HCT116 (cell line): Measurements from ENCODE around the gene EIF4G2. TPM values are rescaled to one million over a fixed set of nuclear protein-coding genes. Genes with fewer than 3 reads are reported as not detected.

Source experiments
- ATAC-seq: fragments of 200-7000 bp; cut with Tn5 transposase; 2 replicates; pipeline ENCODE4 v1.9.1; 2020; ENCODE audit warnings: mild to moderate bottlenecking, moderate library complexity
- BruUV-seq: library from RNA; stranded (reverse); fragments of 400-500 nt; replicated peaks from 2 replicates; lab custom pipeline; 2021; lab: Mats Ljungman, UMichigan
- CTCF ChIA-PET: fragments of 300-600 bp; sonication (Branson Sonifier 250); formaldehyde crosslinking; loops from one replicate; lab custom pipeline; 2021; ENCODE audit warnings: antibody characterized with exemption; lab: Charles Lee
- POLR2A ChIA-PET: fragments of 300-600, 350-600 bp; sonication (Branson Sonifier 250); formaldehyde crosslinking; loops from one replicate; lab custom pipeline; 2021; ENCODE audit warnings: antibody characterized with exemption; lab: Charles Lee
- RAD21 ChIA-PET, 2 experiments: fragments of 300-600 bp; sonication (Branson Sonifier 250); formaldehyde crosslinking; loops; one replicate each; lab custom pipeline; 2023; ENCODE audit warnings: low total read pairs in 2 of 2; ENCODE audit not compliant: uncharacterized antibody in 2 of 2, unreplicated experiment in 2 of 2, low non-redundant PET in 1 of 2; lab: Charles Lee
- DNase-seq: peaks from one replicate; pipeline ENCODE4 v3.0.0-alpha.2; 2010; ENCODE audit warnings: low read depth, low spot score
- H2AFZ ChIP-seq: fragments of 200-600 bp; shearing (Covaris generic), sonication (generic); 2 replicates; pipeline ENCODE4 v1.6.1; 2017; ENCODE audit warnings: low read depth, mixed run types, mixed read lengths, antibody characterized with exemption, low read length; ENCODE audit not compliant: poor library complexity, severe bottlenecking
- H3K27ac ChIP-seq: 2 replicates; pipeline ENCODE4 v1.5.1; 2012; ENCODE audit warnings: low read depth, low read length
- H3K27me3 ChIP-seq: fragments of 200-600 bp; sonication (generic); 2 replicates; pipeline ENCODE4 v1.6.1; 2016; ENCODE audit warnings: mixed run types, low read length, mixed read lengths; ENCODE audit not compliant: insufficient read depth
- H3K36me3 ChIP-seq, 2 experiments: fragments of 200-500 bp in 1 of 2; fragments of 200-600 bp in 1 of 2; sonication (Bioruptor generic) in 1 of 2; sonication (generic) in 1 of 2; 2 replicates each; pipeline versions ENCODE4 v1.5.1 to v1.6.1; 2014 to 2016; ENCODE audit warnings: low read length in 2 of 2, inconsistent platforms in 1 of 2, mixed read lengths in 1 of 2, mixed run types in 1 of 2; ENCODE audit not compliant: insufficient read depth in 2 of 2, control insufficient read depth in 1 of 2
- H3K4me1 ChIP-seq, 2 experiments: fragments of 200-600 bp in 1 of 2; sonication (generic) in 1 of 2; 2 replicates each; pipeline versions ENCODE4 v1.5.1 to v1.6.1; 2012 to 2017; ENCODE audit warnings: low read length in 2 of 2, inconsistent platforms in 1 of 2, mild to moderate bottlenecking in 1 of 2, mixed read lengths in 1 of 2, mixed run types in 1 of 2, moderate library complexity in 1 of 2; ENCODE audit not compliant: insufficient read depth in 2 of 2, control insufficient read depth in 1 of 2
- H3K4me2 ChIP-seq: fragments of 200-600 bp; sonication (generic); 2 replicates; pipeline ENCODE4 v1.6.1; 2017; ENCODE audit warnings: mixed run types, low read length, mixed read lengths
- H3K4me3 ChIP-seq, 2 experiments: fragments of 200-600 bp in 1 of 2; sonication (generic) in 1 of 2; replicated peaks in 1 of 2; 2 replicates each; pipeline ENCODE4 v1.5.1; 2011 to 2016; ENCODE audit warnings: low read length in 2 of 2, control low read depth in 1 of 2, low read depth in 1 of 2, mild to moderate bottlenecking in 1 of 2, mixed read lengths in 1 of 2, mixed run types in 1 of 2
- H3K79me2 ChIP-seq: fragments of 200-600 bp; sonication (generic); 2 replicates; pipeline ENCODE4 v1.6.1; 2017; ENCODE audit warnings: mild to moderate bottlenecking, mixed run types, low read length, moderate library complexity, mixed read lengths; ENCODE audit not compliant: insufficient read depth
- H3K9ac ChIP-seq: fragments of 200-600 bp; sonication (generic); 2 replicates; pipeline ENCODE4 v1.6.1; 2016; ENCODE audit warnings: low read length, mixed read lengths
- H3K9me2 ChIP-seq: fragments of 200-600 bp; sonication (generic), shearing (Covaris generic); 2 replicates; pipeline ENCODE4 v1.6.1; 2017; ENCODE audit warnings: mixed run types, mild to moderate bottlenecking, moderate library complexity; ENCODE audit not compliant: insufficient read depth
- H3K9me3 ChIP-seq, 2 experiments: fragments of 200-500 bp in 1 of 2; fragments of 200-600 bp in 1 of 2; sonication (Bioruptor generic) in 1 of 2; sonication (generic) in 1 of 2; 2 replicates each; pipeline ENCODE4 v1.6.1; 2014 to 2017; ENCODE audit warnings: low read length in 2 of 2, mixed read lengths in 2 of 2, inconsistent platforms in 1 of 2, low read depth in 1 of 2, mild to moderate bottlenecking in 1 of 2, mixed run types in 1 of 2, moderate library complexity in 1 of 2; ENCODE audit not compliant: control insufficient read depth in 1 of 2, insufficient read depth in 1 of 2
- H4K20me1 ChIP-seq: fragments of 200-600 bp; sonication (generic), shearing (Covaris generic); 2 replicates; pipeline ENCODE4 v1.6.1; 2017; ENCODE audit warnings: mixed run types, mild to moderate bottlenecking, moderate library complexity; ENCODE audit not compliant: insufficient read depth
- CEBPB ChIP-seq: IDR thresholded peaks from 2 replicates; pipeline ENCODE4 v1.6.1; 2012; ENCODE audit warnings: low read depth
- CTCF ChIP-seq, 3 experiments: fragments of 200-600 bp in 1 of 3; sonication (generic) in 1 of 3; IDR thresholded peaks in 2 of 3; conservative IDR thresholded peaks in 1 of 3; 2 replicates each; pipeline ENCODE4 v1.5.1; 2012 to 2017; ENCODE audit warnings: low read depth in 2 of 3, low read length in 2 of 3, antibody characterized with exemption in 1 of 3, borderline replicate concordance in 1 of 3, control low read depth in 1 of 3, mild to moderate bottlenecking in 1 of 3, mixed read lengths in 1 of 3, mixed run types in 1 of 3, moderate library complexity in 1 of 3; ENCODE audit not compliant: insufficient read depth in 1 of 3
- EZH2 ChIP-seq: fragments of 200-600 bp; sonication (generic); IDR thresholded peaks from 2 replicates; pipeline ENCODE4 v1.6.1; 2017; ENCODE audit warnings: antibody characterized with exemption, mixed run types
- EZH2phosphoT487 ChIP-seq: fragments of 200-600 bp; IDR thresholded peaks from 2 replicates; pipeline ENCODE4 v1.6.1; 2018; ENCODE audit warnings: antibody characterized with exemption, borderline replicate concordance
- FOSL1 ChIP-seq: IDR thresholded peaks from 2 replicates; pipeline ENCODE4 v1.6.1; 2012; ENCODE audit warnings: low read depth
- JUND ChIP-seq: IDR thresholded peaks from 2 replicates; pipeline ENCODE4 v1.6.1; 2012
- POLR2AphosphoS5 ChIP-seq: IDR thresholded peaks from 2 replicates; pipeline ENCODE4 v1.6.1; 2011; ENCODE audit warnings: mild to moderate bottlenecking, low read depth, low read length, moderate library complexity
- RAD21 ChIP-seq: IDR thresholded peaks from 2 replicates; pipeline ENCODE4 v1.6.1; 2012; ENCODE audit warnings: low read depth, mild to moderate bottlenecking
- SP1 ChIP-seq: IDR thresholded peaks from 2 replicates; pipeline ENCODE4 v1.6.1; 2012; ENCODE audit warnings: low read depth
- SRF ChIP-seq: IDR thresholded peaks from 2 replicates; pipeline ENCODE4 v1.6.1; 2012; ENCODE audit warnings: low read depth
- TCF7L2 ChIP-seq: IDR thresholded peaks from 2 replicates; pipeline ENCODE4 v1.7.0; 2011; ENCODE audit warnings: borderline replicate concordance, inconsistent platforms; ENCODE audit not compliant: insufficient read depth, insufficient read length; ENCODE audit errors: extremely low read depth
- ZNF274 ChIP-seq: fragments of 200-500 bp; sonication (Bioruptor generic); IDR thresholded peaks from 2 replicates; pipeline ENCODE4 v1.6.1; 2014; ENCODE audit warnings: mild to moderate bottlenecking, low read depth, low read length, inconsistent platforms
- intact Hi-C: fragments of 100-400 bp; cut with micrococcal nuclease; formaldehyde crosslinking; loops from 2 replicates; pipeline ENCODE4 v1.10.0; 2022
- total RNA-seq: library from RNA; stranded (reverse); gene quantifications from one replicate; pipeline ENCODE4 v1.2.1, GENCODE V29; 2021; ENCODE audit not compliant: unreplicated experiment
- TF ChIP-seq, protein P1 (sequence below): IDR thresholded peaks from 2 replicates; pipeline ENCODE4 v1.6.1; 2012
- TF ChIP-seq, protein P2 (sequence below): IDR thresholded peaks from 2 replicates; pipeline ENCODE4 v1.6.1; 2012; ENCODE audit warnings: low read depth

Gene EIF4G2
- total RNA-seq, 1 experiment from 2014 or later, result 888 TPM

DNA sequence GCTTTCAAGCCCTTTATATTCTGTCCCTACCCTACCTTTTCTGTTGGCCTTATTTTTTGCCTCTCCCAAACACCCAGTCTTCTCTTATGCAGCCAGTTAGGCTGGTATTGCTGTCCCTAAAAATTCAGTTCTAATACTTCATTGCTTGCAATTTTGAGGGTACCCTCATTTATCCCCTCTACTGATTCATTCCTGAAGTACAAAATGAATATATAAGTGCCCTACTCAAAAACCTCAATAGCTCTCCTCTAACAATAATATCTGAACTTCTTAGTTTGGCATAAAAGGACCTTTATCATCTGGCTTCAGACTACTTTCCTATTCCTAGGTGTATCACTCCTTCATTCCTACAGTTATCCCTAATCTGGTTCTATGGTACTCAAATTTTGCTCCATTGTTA, 5.2 kb upstream of the EIF4G2 start:
- DNase-seq (no peak), ATAC-seq (no peak)
- BruUV-seq, result no TSS peak
- H3K4me2 ChIP-seq, result no peak overlapping the region
- H3K79me2 ChIP-seq, result no peaks in the 10 kb centered on the region
- H3K9me3 ChIP-seq, result no peaks in the 10 kb centered on the region
- H2AFZ ChIP-seq, result no peak overlapping the region
- ChIA-PET POLR2A (interaction anchor here (1.3 kb wide), 1 partner anchor 44 kb away, joined by 3 read pairs; the partner anchor contains the start of gene ZBED5), CTCF (no interaction called here), RAD21 (no interaction called here)
- H3K27me3 ChIP-seq, result no peaks in the 10 kb centered on the region
- TF ChIP-seq POLR2AphosphoS5 (no peak), ZNF274 (no peak), EZH2phosphoT487 (no peak), FOSL1 (no peak), SRF (no peak), SP1 (no peak), RAD21 (no peak), EZH2 (no peak), TCF7L2 (no peak), CEBPB (no peak), JUND (no peak), CTCF (IDR thresholded peaks at IDR 0.05 in 2 of 3, conservative IDR thresholded peaks at IDR 0.05 in 1 of 3; ENCODE audit: borderline replicate concordance in 1 of 3, insufficient read depth in 1 of 3, low read depth in 2 of 3, low read length in 2 of 3) (no peak)
- TF ChIP-seq, protein P1, sequence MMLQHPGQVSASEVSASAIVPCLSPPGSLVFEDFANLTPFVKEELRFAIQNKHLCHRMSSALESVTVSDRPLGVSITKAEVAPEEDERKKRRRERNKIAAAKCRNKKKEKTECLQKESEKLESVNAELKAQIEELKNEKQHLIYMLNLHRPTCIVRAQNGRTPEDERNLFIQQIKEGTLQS, result no peak
- TF ChIP-seq, protein P2, sequence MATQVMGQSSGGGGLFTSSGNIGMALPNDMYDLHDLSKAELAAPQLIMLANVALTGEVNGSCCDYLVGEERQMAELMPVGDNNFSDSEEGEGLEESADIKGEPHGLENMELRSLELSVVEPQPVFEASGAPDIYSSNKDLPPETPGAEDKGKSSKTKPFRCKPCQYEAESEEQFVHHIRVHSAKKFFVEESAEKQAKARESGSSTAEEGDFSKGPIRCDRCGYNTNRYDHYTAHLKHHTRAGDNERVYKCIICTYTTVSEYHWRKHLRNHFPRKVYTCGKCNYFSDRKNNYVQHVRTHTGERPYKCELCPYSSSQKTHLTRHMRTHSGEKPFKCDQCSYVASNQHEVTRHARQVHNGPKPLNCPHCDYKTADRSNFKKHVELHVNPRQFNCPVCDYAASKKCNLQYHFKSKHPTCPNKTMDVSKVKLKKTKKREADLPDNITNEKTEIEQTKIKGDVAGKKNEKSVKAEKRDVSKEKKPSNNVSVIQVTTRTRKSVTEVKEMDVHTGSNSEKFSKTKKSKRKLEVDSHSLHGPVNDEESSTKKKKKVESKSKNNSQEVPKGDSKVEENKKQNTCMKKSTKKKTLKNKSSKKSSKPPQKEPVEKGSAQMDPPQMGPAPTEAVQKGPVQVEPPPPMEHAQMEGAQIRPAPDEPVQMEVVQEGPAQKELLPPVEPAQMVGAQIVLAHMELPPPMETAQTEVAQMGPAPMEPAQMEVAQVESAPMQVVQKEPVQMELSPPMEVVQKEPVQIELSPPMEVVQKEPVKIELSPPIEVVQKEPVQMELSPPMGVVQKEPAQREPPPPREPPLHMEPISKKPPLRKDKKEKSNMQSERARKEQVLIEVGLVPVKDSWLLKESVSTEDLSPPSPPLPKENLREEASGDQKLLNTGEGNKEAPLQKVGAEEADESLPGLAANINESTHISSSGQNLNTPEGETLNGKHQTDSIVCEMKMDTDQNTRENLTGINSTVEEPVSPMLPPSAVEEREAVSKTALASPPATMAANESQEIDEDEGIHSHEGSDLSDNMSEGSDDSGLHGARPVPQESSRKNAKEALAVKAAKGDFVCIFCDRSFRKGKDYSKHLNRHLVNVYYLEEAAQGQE, result no peak
- no peaks in the 10 kb centered on the region for H3K9me2 ChIP-seq
- H3K27ac ChIP-seq, result no peak overlapping the region
- no peak overlapping the region for H3K4me3 ChIP-seq
- peaks cover 7 to 17% of the 10 kb centered on the region in 2 experiments for H3K4me1 ChIP-seq
- H3K9ac ChIP-seq, result no peak overlapping the region
- H4K20me1 ChIP-seq, result no peaks in the 10 kb centered on the region
- H3K36me3 ChIP-seq, result no peaks in the 10 kb centered on the region
- intact Hi-C loops, result no loop called here
